ENCODE measurements around the gene RPTOR. TPM values are rescaled to one million over a fixed set of nuclear protein-coding genes. Genes with fewer than 3 reads are reported as not detected.

Gene RPTOR
- total and polyA plus RNA-seq, 10 of the 15 experiments (the other 5 are each of a cell fraction or from before 2014, with no cell fraction given), result 0.18 to 32.1 (median 7.8) TPM

- no peaks in the 10 kb centered on the region for H3K4me1 ChIP-seq (ENCODE audit: control insufficient read depth, insufficient read depth, low read length)
- H2AFZ ChIP-seq (ENCODE audit: control insufficient read depth, low read depth, low read length), result no peak overlapping the region
- no peaks in the 10 kb centered on the region for H3K27me3 ChIP-seq (replicated peaks in 1 of 2; ENCODE audit: control insufficient read depth in 2 of 2, insufficient read depth in 2 of 2, low read length in 1 of 2)
- WGBS (ENCODE audit: insufficient coverage, insufficient replicate concordance, low lambda C conversion rate, missing lambda C conversion rate), result 98% methylated on average over 38 of the region's 38 CpGs
- no peak overlapping the region for H3K27ac ChIP-seq (ENCODE audit: control insufficient read depth, insufficient read depth)
- DNase-seq (ENCODE audit: low read depth, low spot score) (no peak), ATAC-seq (no peak), FAIRE-seq (no peak)
- H3K36me3 ChIP-seq (ENCODE audit: control insufficient read depth in 2 of 2, insufficient read depth in 2 of 2, low read length in 1 of 2), result peaks cover 0 to 3% of the 10 kb centered on the region in 2 experiments; a peak in 2 of 4 replicates
- no peak overlapping the region for H3K4me2 ChIP-seq (ENCODE audit: control insufficient read depth, insufficient read depth)
- no peak overlapping the region for H3K4me3 ChIP-seq
- in situ Hi-C loops (cut with MboI), result no loop called here
- RAD21 ChIA-PET (ENCODE audit: unreplicated experiment), result no interaction called here
- H3K9me3 ChIP-seq (replicated peaks; ENCODE audit: control insufficient read depth, insufficient read depth, low read length), result no peaks in the 10 kb centered on the region
- TF ChIP-seq NKRF (conservative IDR thresholded peaks at IDR 0.05), result no peak
- TF ChIP-seq NFIC (IDR thresholded peaks at IDR 0.05; ENCODE audit: low read depth, low read length), result no peak
- no peak for TF ChIP-seq TARDBP (IDR thresholded peaks at IDR 0.05; ENCODE audit: borderline replicate concordance)
- TF ChIP-seq PRDM15 (CRISPR knock-in tag; IDR thresholded peaks at IDR 0.05), result no peak
- TF ChIP-seq NRF1 (conservative IDR thresholded peaks at IDR 0.05; ENCODE audit: low read depth, low read length), result no peak
- TF ChIP-seq CREM (IDR thresholded peaks at IDR 0.05; ENCODE audit: low read depth), result no peak
- no peak for TF ChIP-seq RB1 (IDR thresholded peaks at IDR 0.05; ENCODE audit: borderline replicate concordance)
- no peak for TF ChIP-seq POLR2AphosphoS2 (IDR thresholded peaks at IDR 0.05; ENCODE audit: low read depth, low read length)
- no peak for TF ChIP-seq ZNF592 (IDR thresholded peaks at IDR 0.05)
- CTCF ChIA-PET, result no interaction called here
- no peak overlapping the region for H3K9ac ChIP-seq (ENCODE audit: control insufficient read depth, insufficient read depth, low read length)
- H3K79me2 ChIP-seq (ENCODE audit: control insufficient read depth, insufficient read depth, low read length), result no peaks in the 10 kb centered on the region
- intact Hi-C loops (cut with micrococcal nuclease; ENCODE audit: unreplicated experiment), result no loop called here
- SMC1A ChIA-PET (ENCODE audit: uncharacterized antibody, unreplicated experiment), result no interaction called here
- BruUV-seq (replicated peaks), result no TSS peak
- no peaks in the 10 kb centered on the region for H4K20me1 ChIP-seq (ENCODE audit: control insufficient read depth, insufficient read depth)
- POLR2A ChIA-PET, result no interaction called here
Measured at GRCh38 chr17:80951121-80952090, 406.8 kb downstream of the RPTOR start.
